ENCODE results near the gene PLCL2.
A peak's percentile ranks its signal among the peaks of the same experiment; 100 is the strongest.

The PLCL2 gene

GRCh38 chr3:17065315-17065714 is 180.6 kb downstream of the PLCL2 start:
- Histone ChIP-seq H3K9ac (ENCODE audit: low read length) (no peak overlapping the region), H3K27me3 (ENCODE audit: control insufficient read depth, insufficient read depth, low read length) (no peaks in the 10 kb centered on the region), H3K4me3 (ENCODE audit: low read depth, low read length) (no peak overlapping the region), H3K27ac (ENCODE audit: low read depth, low read length) (no peak overlapping the region), H3K36me3 (ENCODE audit: control insufficient read depth, insufficient read depth, low read length) (no peaks in the 10 kb centered on the region), H3K4me1 (ENCODE audit: control insufficient read depth, insufficient read depth, low read length) (peaks cover 28% of the 10 kb centered on the region), H3K9me3 (ENCODE audit: control insufficient read depth, insufficient read depth, low read depth, low read length) (no peaks in the 10 kb centered on the region)

- Histone ChIP-seq H3K36me3 (ENCODE audit: control insufficient read depth, insufficient read depth, low read length) (no peaks in the 10 kb centered on the region), H3K4me1 (ENCODE audit: control insufficient read depth, insufficient read depth, low read length) (peaks cover 34% of the 10 kb centered on the region), H3K4me3 (ENCODE audit: low read depth, low read length) (no peak overlapping the region), H3K27me3 (ENCODE audit: control insufficient read depth, insufficient read depth, low read length) (no peaks in the 10 kb centered on the region), H3K9me3 (ENCODE audit: control insufficient read depth, insufficient read depth, low read depth, low read length) (no peaks in the 10 kb centered on the region), H3K9ac (ENCODE audit: low read length) (no peak overlapping the region), H3K27ac (ENCODE audit: low read depth, low read length) (no peak overlapping the region)
Measured at GRCh38 chr3:17065881-17066280, 181.1 kb downstream of the PLCL2 start.

GRCh38 chr3:17069754-17070153 is 185.0 kb downstream of the PLCL2 start:
- Histone ChIP-seq H3K36me3 (ENCODE audit: control insufficient read depth, insufficient read depth, low read length) (no peaks in the 10 kb centered on the region), H3K4me3 (ENCODE audit: low read depth, low read length) (no peak overlapping the region), H3K27ac (ENCODE audit: low read depth, low read length) (peak overlapping the region; percentile 14; the same call in 1 of the 2 replicates), H3K27me3 (ENCODE audit: control insufficient read depth, insufficient read depth, low read length) (no peaks in the 10 kb centered on the region), H3K4me1 (ENCODE audit: control insufficient read depth, insufficient read depth, low read length) (peaks cover 32% of the 10 kb centered on the region), H3K9ac (ENCODE audit: low read length) (no peak overlapping the region), H3K9me3 (ENCODE audit: control insufficient read depth, insufficient read depth, low read depth, low read length) (no peaks in the 10 kb centered on the region)

- Histone ChIP-seq H3K36me3 (ENCODE audit: control insufficient read depth, insufficient read depth, low read length) (no peaks in the 10 kb centered on the region), H3K27ac (ENCODE audit: low read depth, low read length) (no peak overlapping the region), H3K27me3 (ENCODE audit: control insufficient read depth, insufficient read depth, low read length) (no peaks in the 10 kb centered on the region), H3K9ac (ENCODE audit: low read length) (no peak overlapping the region), H3K4me3 (ENCODE audit: low read depth, low read length) (no peak overlapping the region), H3K4me1 (ENCODE audit: control insufficient read depth, insufficient read depth, low read length) (peaks cover 32% of the 10 kb centered on the region), H3K9me3 (ENCODE audit: control insufficient read depth, insufficient read depth, low read depth, low read length) (no peaks in the 10 kb centered on the region)
Measured at GRCh38 chr3:17070161-17070959, 185.6 kb downstream of the PLCL2 start.

GRCh38 chr3:17074559-17074958 is 189.8 kb downstream of the PLCL2 start:
- H3K9me3 ChIP-seq (ENCODE audit: control insufficient read depth, insufficient read depth, low read depth, low read length): no peaks in the 10 kb centered on the region
- H3K36me3 ChIP-seq (ENCODE audit: control insufficient read depth, insufficient read depth, low read length): no peaks in the 10 kb centered on the region
- H3K9ac ChIP-seq (ENCODE audit: low read length): no peak overlapping the region
- peaks cover 16% of the 10 kb centered on the region for H3K4me1 ChIP-seq (ENCODE audit: control insufficient read depth, insufficient read depth, low read length)
- no peak overlapping the region for H3K4me3 ChIP-seq (ENCODE audit: low read depth, low read length)
- no peaks in the 10 kb centered on the region for H3K27me3 ChIP-seq (ENCODE audit: control insufficient read depth, insufficient read depth, low read length)
- H3K27ac ChIP-seq (ENCODE audit: low read depth, low read length): no peak overlapping the region

GRCh38 chr3:17075358-17075757 is 190.6 kb downstream of the PLCL2 start:
- Histone ChIP-seq H3K4me3 (ENCODE audit: low read depth, low read length) (no peak overlapping the region), H3K27me3 (ENCODE audit: control insufficient read depth, insufficient read depth, low read length) (no peaks in the 10 kb centered on the region), H3K9ac (ENCODE audit: low read length) (no peak overlapping the region), H3K27ac (ENCODE audit: low read depth, low read length) (no peak overlapping the region), H3K4me1 (ENCODE audit: control insufficient read depth, insufficient read depth, low read length) (peaks cover 8% of the 10 kb centered on the region), H3K36me3 (ENCODE audit: control insufficient read depth, insufficient read depth, low read length) (no peaks in the 10 kb centered on the region), H3K9me3 (ENCODE audit: control insufficient read depth, insufficient read depth, low read depth, low read length) (no peaks in the 10 kb centered on the region)

- no peaks in the 10 kb centered on the region for H3K9me3 ChIP-seq (ENCODE audit: control insufficient read depth, insufficient read depth, low read depth, low read length)
- no peak overlapping the region for H3K27ac ChIP-seq (ENCODE audit: low read depth, low read length)
- no peak overlapping the region for H3K4me3 ChIP-seq (ENCODE audit: low read depth, low read length)
- no peaks in the 10 kb centered on the region for H3K36me3 ChIP-seq (ENCODE audit: control insufficient read depth, insufficient read depth, low read length)
- H3K9ac ChIP-seq (ENCODE audit: low read length): no peak overlapping the region
- peaks cover 3% of the 10 kb centered on the region; the same call in 1 of the 2 replicates for H3K4me1 ChIP-seq (ENCODE audit: control insufficient read depth, insufficient read depth, low read length)
- no peaks in the 10 kb centered on the region for H3K27me3 ChIP-seq (ENCODE audit: control insufficient read depth, insufficient read depth, low read length)
Measured at GRCh38 chr3:17075907-17076306, 191.2 kb downstream of the PLCL2 start.

- no peak overlapping the region for H3K9ac ChIP-seq (ENCODE audit: low read length)
- H3K4me1 ChIP-seq (ENCODE audit: control insufficient read depth, insufficient read depth, low read length): 0 out of 2 replicates have a peak, but pooled peaks cover 3% of the 10 kb centered on the region
- H3K27me3 ChIP-seq (ENCODE audit: control insufficient read depth, insufficient read depth, low read length): no peaks in the 10 kb centered on the region
- H3K27ac ChIP-seq (ENCODE audit: low read depth, low read length): no peak overlapping the region
- H3K4me3 ChIP-seq (ENCODE audit: low read depth, low read length): no peak overlapping the region
- H3K9me3 ChIP-seq (ENCODE audit: control insufficient read depth, insufficient read depth, low read depth, low read length): no peaks in the 10 kb centered on the region
- H3K36me3 ChIP-seq (ENCODE audit: control insufficient read depth, insufficient read depth, low read length): no peaks in the 10 kb centered on the region
Measured at GRCh38 chr3:17076940-17077605, 192.3 kb downstream of the PLCL2 start.

GRCh38 chr3:17077606-17078005 is 192.9 kb downstream of the PLCL2 start:
- no peak overlapping the region for H3K4me3 ChIP-seq (ENCODE audit: low read depth, low read length)
- no peak overlapping the region for H3K9ac ChIP-seq (ENCODE audit: low read length)
- H3K27ac ChIP-seq (ENCODE audit: low read depth, low read length): no peak overlapping the region
- H3K36me3 ChIP-seq (ENCODE audit: control insufficient read depth, insufficient read depth, low read length): no peaks in the 10 kb centered on the region
- no peaks in the 10 kb centered on the region for H3K27me3 ChIP-seq (ENCODE audit: control insufficient read depth, insufficient read depth, low read length)
- H3K9me3 ChIP-seq (ENCODE audit: control insufficient read depth, insufficient read depth, low read depth, low read length): no peaks in the 10 kb centered on the region
- H3K4me1 ChIP-seq (ENCODE audit: control insufficient read depth, insufficient read depth, low read length): 0 out of 2 replicates have a peak, but pooled peaks cover 3% of the 10 kb centered on the region

GRCh38 chr3:17078926-17079465 is 194.2 kb downstream of the PLCL2 start:
- H3K27me3 ChIP-seq (ENCODE audit: control insufficient read depth, insufficient read depth, low read length): no peaks in the 10 kb centered on the region

GRCh38 chr3:17079933-17080332 is 195.2 kb downstream of the PLCL2 start:
- H3K36me3 ChIP-seq (ENCODE audit: control insufficient read depth, insufficient read depth, low read length): no peaks in the 10 kb centered on the region
- no peaks in the 10 kb centered on the region for H3K9me3 ChIP-seq (ENCODE audit: control insufficient read depth, insufficient read depth, low read depth, low read length)
- no peaks in the 10 kb centered on the region for H3K27me3 ChIP-seq (ENCODE audit: control insufficient read depth, insufficient read depth, low read length)
- no peak overlapping the region for H3K9ac ChIP-seq (ENCODE audit: low read length)
- H3K4me3 ChIP-seq (ENCODE audit: low read depth, low read length): no peak overlapping the region
- 0 out of 2 replicates have a peak, but pooled peaks cover 3% of the 10 kb centered on the region for H3K4me1 ChIP-seq (ENCODE audit: control insufficient read depth, insufficient read depth, low read length)
- H3K27ac ChIP-seq (ENCODE audit: low read depth, low read length): no peak overlapping the region

More at GRCh38 chr3:17078926-17079465, 194.2 kb downstream of the PLCL2 start:
- Histone ChIP-seq H3K27ac (ENCODE audit: low read depth, low read length) (no peak overlapping the region), H3K9ac (ENCODE audit: low read length) (no peak overlapping the region), H3K36me3 (ENCODE audit: control insufficient read depth, insufficient read depth, low read length) (no peaks in the 10 kb centered on the region), H3K9me3 (ENCODE audit: control insufficient read depth, insufficient read depth, low read depth, low read length) (no peaks in the 10 kb centered on the region), H3K4me3 (ENCODE audit: low read depth, low read length) (no peak overlapping the region), H3K4me1 (ENCODE audit: control insufficient read depth, insufficient read depth, low read length) (0 out of 2 replicates have a peak, but pooled peaks cover 3% of the 10 kb centered on the region)

All from HUES6 (cell line).